HG02852 (cell line): ENCODE results near the gene EDIL3.
"Not testable (repeated sequence)": the region's sequence is repeated elsewhere in the genome, so short reads cannot be mapped to it uniquely, and the experiment has no call there.

Source experiments
- ATAC-seq: cut with Tn5 transposase; IDR thresholded peaks from one replicate; pipeline ENCODE4 v1.9.1; 2021; ENCODE audit warnings: mild to moderate bottlenecking, moderate library complexity; ENCODE audit not compliant: unreplicated experiment

Gene EDIL3

GRCh38 chr5:84085387-84086041 is 299.2 kb downstream of the EDIL3 start:
- ATAC-seq, result no peak

GRCh38 chr5:84080908-84081307 is 303.8 kb downstream of the EDIL3 start:
- no peak for ATAC-seq

GRCh38 chr5:84072339-84072738 is 312.3 kb downstream of the EDIL3 start:
- ATAC-seq, result no peak

GRCh38 chr5:84069608-84070179 is 315.0 kb downstream of the EDIL3 start:
- ATAC-seq, result no peak

GRCh38 chr5:84063041-84063440 is 321.6 kb downstream of the EDIL3 start:
- no peak for ATAC-seq

DNA sequence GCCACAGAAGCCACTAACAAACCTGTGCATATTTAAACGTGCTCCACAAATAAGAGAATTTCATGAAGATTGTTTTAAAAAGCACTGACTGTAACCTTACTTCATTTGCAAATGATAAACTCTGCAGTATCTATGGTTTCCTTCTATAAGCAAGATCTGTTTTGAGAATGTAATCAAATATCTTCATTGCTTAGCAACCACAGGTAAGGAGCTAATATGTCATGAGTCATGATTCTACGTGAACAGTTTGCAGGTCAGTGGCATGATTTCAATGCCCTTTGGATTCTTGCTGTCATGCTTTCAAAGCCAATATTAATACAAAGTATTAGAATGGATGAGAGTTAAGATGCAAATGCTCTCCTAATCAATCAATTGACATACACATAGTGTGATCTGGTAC is 325.0 kb downstream of the EDIL3 start:
- ATAC-seq, result no peak

DNA sequence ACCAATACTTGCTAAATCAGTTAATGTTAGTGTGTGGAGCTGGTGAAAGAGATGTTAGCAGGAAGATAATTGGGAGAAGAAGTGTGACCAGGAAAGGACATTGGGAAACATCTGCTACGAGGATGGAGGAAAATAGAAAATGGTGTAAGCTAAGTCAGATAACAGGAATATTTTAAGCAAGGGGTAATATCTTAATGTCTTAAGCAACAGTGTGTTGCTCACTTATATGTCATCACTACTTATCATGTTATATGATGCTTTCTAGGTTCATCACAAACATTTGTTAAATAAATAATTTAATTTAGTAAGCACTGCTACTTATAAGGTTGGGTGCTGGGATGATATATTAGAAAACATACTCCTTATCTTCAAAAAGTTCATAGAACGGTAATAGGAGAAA is 326.1 kb downstream of the EDIL3 start:
- no peak for ATAC-seq

- ATAC-seq, result no peak
Observed at GRCh38 chr5:84057211-84057610, 327.5 kb downstream of the EDIL3 start.

GRCh38 chr5:84045964-84046363 is 338.7 kb downstream of the EDIL3 start:
- no peak for ATAC-seq

DNA sequence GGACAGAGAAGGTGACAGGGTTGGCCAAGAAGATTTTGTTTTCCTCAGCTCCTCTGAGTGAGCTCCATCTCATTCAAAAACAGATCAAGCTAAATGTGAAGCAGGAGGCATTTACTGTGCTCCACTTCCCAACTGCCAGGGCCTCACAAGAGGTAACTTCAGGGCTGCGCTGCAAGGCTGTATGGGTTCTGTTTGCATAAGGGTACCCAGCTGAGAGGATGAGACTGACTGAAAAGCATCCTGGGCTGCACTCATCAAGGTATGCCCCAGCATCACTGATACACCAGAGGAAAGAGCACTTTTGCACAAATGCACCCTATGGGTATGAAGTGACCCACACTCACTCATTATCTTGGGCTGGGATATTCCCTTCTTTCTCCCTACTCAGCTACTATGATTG is 347.8 kb downstream of the EDIL3 start:
- ATAC-seq, result no peak

DNA sequence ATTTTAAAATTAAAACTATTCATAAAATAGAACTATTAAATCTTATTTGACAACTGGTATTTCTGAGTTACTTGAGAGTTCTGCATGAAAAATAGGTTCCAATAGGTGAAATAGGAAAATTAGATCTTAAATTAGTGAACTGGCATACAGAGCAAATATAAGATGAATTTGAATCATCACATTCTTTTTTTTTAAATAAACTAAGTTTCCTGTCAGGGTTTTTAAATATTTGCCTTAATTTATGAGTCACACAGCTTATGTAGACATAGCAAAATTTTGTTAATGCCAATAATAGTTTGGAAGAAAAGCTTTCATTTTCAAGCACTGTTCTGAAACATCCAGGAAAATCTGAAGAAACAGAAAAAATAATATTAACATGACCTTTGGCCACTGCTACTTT is 352.4 kb downstream of the EDIL3 start:
- no peak for ATAC-seq

- no peak for ATAC-seq
Observed at GRCh38 chr5:84028093-84028492, 356.6 kb downstream of the EDIL3 start.

- not testable (repeated sequence) for ATAC-seq
Observed at GRCh38 chr5:84018521-84018920, 366.2 kb downstream of the EDIL3 start.

GRCh38 chr5:84017523-84018172 is 367.0 kb downstream of the EDIL3 start:
- no peak for ATAC-seq

DNA sequence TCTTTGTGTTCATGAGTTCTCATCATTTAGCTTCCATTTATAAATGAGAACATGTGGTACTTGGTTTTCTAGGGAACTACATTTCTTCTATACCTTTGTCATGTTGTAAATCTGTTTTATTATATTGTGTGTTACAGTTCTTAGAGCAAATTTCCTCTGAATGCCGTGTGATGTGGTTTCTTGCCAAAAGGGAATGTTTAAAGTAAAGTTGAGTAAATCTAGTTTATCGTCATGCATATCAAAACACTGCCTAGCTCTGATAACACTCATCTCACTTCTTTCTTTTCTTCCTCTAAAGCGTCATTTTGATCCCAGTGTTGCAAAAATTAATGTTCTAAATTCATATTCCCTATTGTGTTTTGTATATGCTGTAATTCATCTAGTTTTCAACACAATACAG is 368.6 kb downstream of the EDIL3 start:
- no peak for ATAC-seq

DNA sequence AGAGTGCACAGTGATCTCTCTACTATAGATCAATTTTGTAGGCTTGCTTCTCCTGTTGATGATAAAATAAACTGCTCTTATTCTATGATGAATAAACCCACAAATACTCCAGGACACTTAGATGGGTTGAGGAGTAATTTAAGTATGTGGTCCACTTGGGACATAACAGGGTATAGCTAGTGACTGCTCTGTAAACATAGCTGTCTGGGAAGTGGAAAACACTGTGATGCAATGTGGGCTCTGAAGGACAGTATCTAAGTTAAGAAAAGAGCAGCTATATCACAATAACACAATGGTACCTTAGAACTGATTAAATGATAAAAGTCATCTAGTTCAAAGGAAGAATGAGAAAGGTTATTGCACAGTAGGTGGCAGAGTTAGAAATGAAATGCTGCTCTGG is 369.7 kb downstream of the EDIL3 start:
- ATAC-seq, result no peak

- no peak for ATAC-seq
Observed at GRCh38 chr5:83993803-83994202, 390.9 kb downstream of the EDIL3 start.

GRCh38 chr5:83991566-83992224 is 393.0 kb downstream of the EDIL3 start:
- ATAC-seq, result no peak

DNA sequence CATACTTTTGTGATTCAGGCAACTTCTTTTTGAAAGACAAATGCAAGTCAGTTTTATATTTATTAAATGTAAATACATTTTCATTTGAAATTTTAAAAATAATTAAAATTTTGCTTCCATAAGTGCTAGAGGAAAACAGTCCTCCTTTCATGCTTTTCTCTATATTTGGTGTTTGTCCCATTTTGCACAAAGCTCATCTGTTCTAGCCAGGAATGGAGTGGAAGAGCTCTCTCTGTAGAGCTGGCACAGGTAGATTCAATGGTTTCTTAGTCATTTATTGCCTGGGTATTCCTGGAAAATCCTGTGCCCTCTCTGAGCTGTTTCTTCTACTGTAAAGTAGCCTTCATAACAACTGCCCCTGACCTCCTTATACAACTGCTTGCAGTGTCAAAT is 396.4 kb downstream of the EDIL3 start:
- ATAC-seq, result no peak

DNA sequence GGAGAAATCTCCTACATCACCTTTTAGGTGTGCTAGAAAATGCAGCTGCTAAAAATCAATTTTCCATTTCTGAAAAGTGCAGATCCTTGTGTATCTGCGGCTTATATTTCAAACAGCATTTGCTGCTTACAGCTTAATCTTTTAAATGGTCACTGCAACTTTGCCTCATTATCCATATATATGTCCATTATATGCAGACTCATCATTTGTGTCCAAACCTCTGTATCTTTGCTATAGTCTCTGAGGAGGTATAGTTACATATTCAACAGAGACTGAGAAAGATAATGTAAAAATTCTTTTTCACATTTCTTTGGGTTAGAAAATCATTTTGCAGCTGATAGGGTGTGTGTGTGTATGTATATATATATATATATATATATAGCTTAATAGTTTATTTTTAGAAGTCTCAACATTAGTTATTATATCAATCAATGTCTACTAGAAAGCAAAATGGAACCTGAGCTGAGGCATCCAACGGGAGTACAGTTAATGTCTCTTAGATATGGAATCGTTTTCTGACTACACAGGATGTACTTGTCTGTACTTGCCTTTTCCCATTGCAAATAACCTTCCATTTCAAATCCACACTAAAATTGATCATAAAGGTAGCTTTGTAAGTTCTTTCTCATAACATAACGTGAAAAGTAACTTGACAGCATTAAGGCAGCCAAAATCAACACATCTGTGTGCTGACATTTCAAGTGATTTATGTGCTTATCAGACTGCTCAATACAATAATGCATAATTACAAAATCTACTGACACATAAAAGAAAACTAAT is 397.0 kb downstream of the EDIL3 start:
- ATAC-seq, result no peak

- ATAC-seq, result no peak
Observed at GRCh38 chr5:83983852-83984251, 400.8 kb downstream of the EDIL3 start.
